NCI-H1048 (cell line): ENCODE results near the gene PASK.
A peak's percentile ranks its signal among the peaks of the same experiment; 100 is the strongest.
"Not testable (repeated sequence)": the region's sequence is repeated elsewhere in the genome, so short reads cannot be mapped to it uniquely, and the experiment has no call there.

Experiments used
- DNase-seq: peaks from one replicate; lab custom pipeline; 2025; lab: John Stamatoyannopoulos, UW

Gene PASK

DNA sequence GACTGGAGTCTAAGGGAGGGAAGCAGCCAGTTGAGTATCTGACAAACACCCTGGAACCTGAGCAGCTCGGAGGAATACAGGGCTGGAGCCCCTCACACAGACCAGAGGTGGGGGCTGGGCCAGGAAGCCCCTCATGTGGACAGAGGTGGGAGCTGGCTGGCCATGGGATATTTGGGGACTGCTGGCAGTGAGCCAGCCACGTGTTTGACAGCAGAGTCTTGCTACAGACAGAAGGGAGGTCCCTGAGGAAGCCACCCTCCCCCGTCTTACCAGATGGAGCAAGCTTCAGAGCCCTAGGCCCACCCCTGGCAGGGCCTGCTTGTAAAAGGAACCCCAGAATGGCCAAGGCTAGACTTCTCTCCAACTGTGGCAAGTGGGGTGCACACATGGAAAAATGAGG lies 43.6 kb downstream of the PASK start:
- DNase-seq, result no peak

DNA sequence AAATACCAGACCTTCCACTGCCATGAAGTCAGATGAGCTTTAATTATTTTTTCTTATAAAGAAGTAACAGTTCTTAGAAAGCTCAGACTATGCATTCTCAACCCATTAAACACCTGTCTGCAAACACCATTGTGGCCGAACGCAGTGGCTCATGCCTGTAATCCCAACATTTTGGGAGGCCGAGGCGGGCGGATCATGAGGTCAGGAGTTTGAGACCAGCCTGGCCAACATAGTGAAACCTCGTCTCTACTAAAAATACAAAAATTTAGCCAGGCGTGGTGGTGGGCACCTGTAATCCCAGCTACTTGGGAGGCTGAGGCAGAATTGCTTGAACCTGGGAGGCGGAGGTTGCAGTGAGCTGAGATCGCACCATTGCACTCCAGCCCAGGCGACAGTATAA lies 44.7 kb downstream of the PASK start:
- DNase-seq, result not testable (repeated sequence)

DNA sequence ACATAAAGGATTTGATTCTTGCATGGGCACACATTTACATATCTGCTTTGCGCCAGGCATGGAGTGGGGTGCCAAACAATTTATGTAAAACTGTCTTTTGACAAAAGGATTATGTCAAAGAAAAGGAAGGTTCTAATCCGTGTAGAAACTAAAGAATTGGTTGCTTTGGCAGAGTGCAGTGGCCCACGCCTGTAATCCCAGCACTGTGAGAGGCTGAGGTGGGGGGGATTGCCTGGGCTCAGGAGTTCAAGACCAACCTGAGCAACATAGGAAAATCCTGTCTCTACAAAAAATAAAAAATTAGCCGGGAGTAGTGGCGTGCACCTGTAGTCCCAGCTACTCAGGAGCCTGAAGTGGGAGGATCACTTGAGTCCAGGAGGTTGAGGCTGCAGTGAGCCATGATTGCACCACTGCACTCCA lies 46.1 kb downstream of the PASK start:
- no peak for DNase-seq

DNA sequence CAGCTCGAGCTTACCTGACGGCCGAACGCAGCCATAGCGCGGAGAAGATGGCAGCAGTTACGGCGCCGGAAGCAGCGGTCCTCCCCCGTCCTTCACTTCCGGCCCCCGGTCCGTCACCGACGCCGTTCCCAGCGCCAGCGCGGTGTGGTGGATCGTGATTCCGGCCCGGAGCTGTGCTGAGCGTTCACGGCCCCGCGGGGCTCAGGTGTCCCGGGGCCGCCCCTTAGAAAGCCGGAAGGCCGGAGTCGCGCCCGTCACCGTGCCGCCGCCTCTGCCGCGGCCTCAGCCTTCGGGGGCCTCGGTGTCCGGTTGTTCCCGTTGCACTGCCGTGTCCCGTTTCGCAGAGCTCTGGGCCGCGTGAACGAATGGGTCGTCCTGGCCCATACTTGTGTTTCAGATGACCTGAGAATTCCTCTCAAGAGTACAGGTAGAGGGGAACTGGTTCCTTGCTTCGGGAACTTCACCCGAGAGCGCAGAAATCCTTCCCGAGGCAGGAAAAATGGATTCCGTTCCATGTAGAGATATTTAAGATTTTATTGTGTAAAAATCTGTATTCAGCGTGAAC lies 47.0 kb downstream of the PASK start, which contains the start of gene MTERF4:
TSS of gene MTERF4 (minus strand) at position 49 of the 565 bp plus-strand sequence. CDS start at position 35, 14 bp downstream.
- peak; percentile 71 for DNase-seq

- DNase-seq, result no peak
Observed at GRCh38 chr2:241099246-241099645, 50.0 kb downstream of the PASK start.

DNA sequence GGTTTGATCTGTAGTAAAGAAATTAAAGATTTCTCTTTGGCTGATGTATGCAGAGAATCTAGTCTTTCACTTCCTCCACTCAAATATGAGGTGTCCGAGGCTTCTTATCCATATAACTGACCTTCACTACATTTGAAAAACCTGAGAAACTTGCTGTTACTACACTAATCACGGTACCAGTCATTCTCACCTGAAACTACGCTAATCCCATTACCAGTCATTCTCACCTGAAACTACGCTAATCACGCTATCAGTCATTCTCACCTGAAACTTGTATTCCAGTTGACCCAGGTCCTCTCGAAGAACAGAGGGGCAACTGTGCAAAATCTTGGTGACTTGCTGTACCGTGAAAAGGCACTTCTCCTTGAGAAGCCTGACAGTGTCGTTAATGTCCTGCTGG lies 52.3 kb downstream of the PASK start:
- DNase-seq, result no peak

DNA sequence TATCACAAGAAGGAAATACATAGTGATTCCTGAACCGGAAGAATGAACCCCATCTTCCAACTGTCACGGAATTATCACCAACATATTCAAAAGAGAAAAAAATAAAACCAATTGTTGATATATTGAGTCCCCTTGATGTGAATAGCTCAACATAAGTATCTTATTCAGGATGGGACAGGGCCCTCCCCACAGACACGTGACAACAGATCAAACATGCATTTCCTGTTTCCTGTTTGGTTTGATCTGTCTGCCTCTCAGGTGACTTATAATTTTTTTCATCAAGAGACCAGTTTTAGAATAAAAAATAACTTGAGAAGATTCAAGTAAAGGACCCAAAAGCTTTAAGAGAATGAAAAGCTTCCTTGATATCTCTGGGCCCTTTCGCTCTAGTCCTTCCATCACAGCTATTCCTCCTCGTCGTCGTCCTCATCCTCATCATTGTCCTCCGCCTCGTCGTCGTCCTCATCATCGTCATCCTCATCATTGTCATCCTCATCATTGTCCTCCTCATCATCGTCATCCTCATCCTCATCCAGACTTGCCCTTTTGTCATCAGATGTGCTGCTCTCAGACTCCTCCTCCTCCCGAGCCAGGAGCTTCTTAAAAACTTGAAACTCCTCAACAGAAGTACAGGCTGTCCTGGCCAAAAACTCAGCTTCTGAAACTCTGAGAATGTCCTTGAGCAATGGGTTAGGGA lies 53.5 kb downstream of the PASK start:
- DNase-seq, result no peak

- DNase-seq, result no peak
Observed at GRCh38 chr2:241094924-241095420, 54.3 kb downstream of the PASK start.

GRCh38 chr2:241094172-241094571 lies 55.1 kb downstream of the PASK start:
- DNase-seq, result no peak

GRCh38 chr2:241093133-241093781 lies 56.0 kb downstream of the PASK start:
- not testable (repeated sequence) for DNase-seq

DNA sequence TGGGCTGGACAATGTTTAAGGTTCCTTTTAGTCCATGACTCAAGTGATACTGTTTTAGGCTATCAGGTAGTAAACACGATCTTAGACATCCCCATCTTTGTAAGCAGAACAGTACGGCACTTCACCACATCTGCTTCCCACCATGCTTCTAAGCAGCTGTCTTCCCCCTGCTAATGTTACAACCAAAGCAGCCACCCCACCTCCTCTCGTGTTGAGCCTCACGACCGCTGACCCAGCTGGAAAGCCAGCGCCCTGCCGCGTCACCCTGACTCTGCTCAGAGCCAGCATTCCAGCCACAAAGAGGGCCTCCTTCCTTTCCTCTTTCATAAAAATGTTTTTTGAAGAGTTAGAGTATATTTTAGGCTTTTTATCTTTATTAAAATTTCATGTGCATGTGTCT lies 56.6 kb downstream of the PASK start:
- DNase-seq, result no peak

GRCh38 chr2:241091734-241092445 lies 57.4 kb downstream of the PASK start:
- DNase-seq, result no peak

- DNase-seq, result no peak
Observed at GRCh38 chr2:241091201-241091600, 58.1 kb downstream of the PASK start.

- no peak for DNase-seq
Observed at GRCh38 chr2:241088791-241089732, 60.2 kb downstream of the PASK start.

DNA sequence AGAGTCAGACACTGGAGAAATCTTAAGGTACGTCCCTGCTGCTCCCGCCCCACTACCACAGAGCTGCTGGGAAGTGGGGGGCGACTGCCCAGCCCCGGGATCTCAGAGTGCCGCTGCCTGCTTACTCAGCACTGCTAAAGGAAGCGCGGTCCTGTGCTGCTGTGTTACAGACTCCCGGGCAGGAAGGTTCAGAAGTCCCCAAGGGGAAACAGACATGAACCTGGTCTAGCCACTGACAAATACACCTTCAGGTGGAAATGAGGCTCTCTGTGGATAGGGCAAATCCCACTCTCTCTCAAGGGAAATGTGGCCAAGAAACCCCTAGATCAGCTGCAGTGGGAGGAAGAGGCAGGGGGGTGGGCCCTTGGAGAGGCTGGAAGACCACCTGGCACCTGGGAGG lies 60.9 kb downstream of the PASK start:
- no peak for DNase-seq

DNA sequence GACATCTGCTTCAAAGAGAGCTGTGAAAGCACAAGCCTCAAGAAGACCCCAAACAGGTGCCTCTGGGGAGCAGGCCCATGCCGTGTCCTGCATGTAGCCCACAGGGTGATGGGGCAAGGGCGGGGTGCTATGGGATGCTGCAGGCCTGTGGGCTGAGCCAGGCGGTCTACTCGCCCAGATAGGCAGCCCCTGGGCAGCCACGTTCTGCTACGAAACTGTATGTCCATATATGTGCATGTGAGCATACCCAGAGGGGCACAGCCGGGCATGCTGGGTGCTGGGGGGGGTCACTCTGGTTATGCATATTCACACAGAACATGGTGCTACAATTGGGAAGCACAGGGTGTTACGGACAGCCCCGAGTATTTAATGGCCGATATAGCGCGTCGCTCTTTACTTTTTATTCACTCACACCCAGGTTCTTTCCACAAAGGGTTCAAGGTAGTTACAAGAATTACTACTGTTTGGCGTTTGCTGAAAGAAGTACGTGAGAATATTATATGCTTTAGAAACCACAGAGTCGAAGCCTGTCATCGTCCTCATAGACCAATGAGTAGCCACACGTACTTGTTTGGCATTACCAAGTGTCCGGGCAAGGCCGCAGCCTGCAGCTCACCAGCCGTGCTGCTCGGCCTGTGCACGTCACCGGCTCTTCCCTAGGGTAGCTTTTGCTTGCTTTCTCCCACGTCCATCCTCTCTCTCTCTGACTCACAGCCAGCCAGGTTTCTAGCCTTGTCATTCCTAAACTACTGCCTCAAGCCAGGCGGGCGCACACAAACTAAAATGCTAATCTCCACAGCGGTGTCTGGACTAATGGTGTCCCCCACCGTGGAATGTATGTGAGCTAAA lies 61.6 kb downstream of the PASK start:
- DNase-seq, result no peak

- no peak for DNase-seq
Observed at GRCh38 chr2:241084856-241085444, 64.3 kb downstream of the PASK start.

DNA sequence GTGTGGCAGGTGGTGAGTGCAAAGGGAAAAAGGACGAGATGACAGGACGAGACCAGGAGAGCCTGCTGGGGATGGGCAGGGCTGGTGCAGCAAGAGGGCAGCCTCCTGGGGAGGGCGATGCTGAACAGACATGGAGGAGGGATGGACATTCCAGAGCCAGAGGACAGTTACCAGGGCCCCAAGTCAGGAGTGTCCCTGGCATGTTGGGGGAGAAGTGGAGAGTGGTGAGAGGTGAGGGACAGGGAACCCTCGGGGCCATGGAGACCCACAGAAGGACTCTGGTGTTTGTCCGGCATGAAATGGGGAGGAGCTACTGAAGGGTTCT lies 66.2 kb downstream of the PASK start:
- DNase-seq, result no peak

- no peak for DNase-seq
Observed at GRCh38 chr2:241082341-241083090, 66.8 kb downstream of the PASK start.
